Tibial artery (tissue), 4 donors: ENCODE results near the gene SEC14L3.

ENCODE experiments used
- DNase-seq, 2 donors: peaks; one replicate each; pipeline ENCODE4 v3.0.0-alpha.2; 2019
- H3K27ac ChIP-seq, 2 donors: fragments of 200-600 bp; sonication (generic) in 1 of 2; 1 replicate in 1 of 2; 2 replicates in 1 of 2; pipeline ENCODE4 v1.5.1; 2018 to 2019; ENCODE audit warnings: mild to moderate bottlenecking in 1 of 2
- H3K27me3 ChIP-seq, 2 donors: fragments of 200-600 bp; sonication (generic) in 1 of 2; one replicate each; pipeline versions ENCODE4 v1.5.1 to v1.6.0; 2016 to 2019
- H3K36me3 ChIP-seq, 3 donors: fragments of 200-600 bp; sonication (generic) in 2 of 3; one replicate each; pipeline ENCODE4 v1.5.1; 2016 to 2019; ENCODE audit warnings: mild to moderate bottlenecking in 2 of 3
- H3K4me1 ChIP-seq, 4 donors: fragments of 200-600 bp; sonication (generic) in 2 of 4; 1 replicate in 3 of 4; 2 replicates in 1 of 4; pipeline ENCODE4 v1.5.1; 2016 to 2019
- H3K4me3 ChIP-seq, 2 donors: fragments of 200-600 bp; sonication (generic) in 1 of 2; 1 replicate in 1 of 2; 2 replicates in 1 of 2; pipeline ENCODE4 v1.5.1; 2018 to 2019; ENCODE audit warnings: mild to moderate bottlenecking in 2 of 2
- H3K9me3 ChIP-seq, 3 donors: fragments of 200-600 bp; sonication (generic) in 1 of 3; one replicate each; pipeline ENCODE4 v1.5.1; 2016 to 2019
- intact Hi-C: fragments of 100-400 bp; cut with DNase I; formaldehyde crosslinking; loops from one replicate; pipeline ENCODE4 v1.15.0; 2023; ENCODE audit warnings: low total_unique reads
- TF ChIP-seq, protein P1 (sequence below), 2 experiments: fragments of 200-600 bp in 1 of 2; fragments of 450-650 bp in 1 of 2; IDR thresholded peaks; one replicate each; pipeline ENCODE4 v1.5.1; 2017 to 2019; ENCODE audit warnings: antibody characterized with exemption in 2 of 2, mild to moderate bottlenecking in 1 of 2, moderate library complexity in 1 of 2

Gene SEC14L3

GRCh38 chr22:30479981-30480380, 8.2 kb upstream of the SEC14L3 start:
- intact Hi-C loops, result loop anchor here (5.0 kb wide), 1 partner anchor 218 kb away; no protein-coding TSS in a partner anchor
- no peaks in the 10 kb centered on the region for H3K9me3 ChIP-seq
- H3K4me3 ChIP-seq, result no peak overlapping the region
- TF ChIP-seq, protein P1, sequence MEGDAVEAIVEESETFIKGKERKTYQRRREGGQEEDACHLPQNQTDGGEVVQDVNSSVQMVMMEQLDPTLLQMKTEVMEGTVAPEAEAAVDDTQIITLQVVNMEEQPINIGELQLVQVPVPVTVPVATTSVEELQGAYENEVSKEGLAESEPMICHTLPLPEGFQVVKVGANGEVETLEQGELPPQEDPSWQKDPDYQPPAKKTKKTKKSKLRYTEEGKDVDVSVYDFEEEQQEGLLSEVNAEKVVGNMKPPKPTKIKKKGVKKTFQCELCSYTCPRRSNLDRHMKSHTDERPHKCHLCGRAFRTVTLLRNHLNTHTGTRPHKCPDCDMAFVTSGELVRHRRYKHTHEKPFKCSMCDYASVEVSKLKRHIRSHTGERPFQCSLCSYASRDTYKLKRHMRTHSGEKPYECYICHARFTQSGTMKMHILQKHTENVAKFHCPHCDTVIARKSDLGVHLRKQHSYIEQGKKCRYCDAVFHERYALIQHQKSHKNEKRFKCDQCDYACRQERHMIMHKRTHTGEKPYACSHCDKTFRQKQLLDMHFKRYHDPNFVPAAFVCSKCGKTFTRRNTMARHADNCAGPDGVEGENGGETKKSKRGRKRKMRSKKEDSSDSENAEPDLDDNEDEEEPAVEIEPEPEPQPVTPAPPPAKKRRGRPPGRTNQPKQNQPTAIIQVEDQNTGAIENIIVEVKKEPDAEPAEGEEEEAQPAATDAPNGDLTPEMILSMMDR (IDR thresholded peaks at IDR 0.05), result no peak
- DNase-seq, result no peak
- H3K27ac ChIP-seq, result no peak overlapping the region
- no peaks in the 10 kb centered on the region for H3K36me3 ChIP-seq
- no peaks in the 10 kb centered on the region for H3K4me1 ChIP-seq
- no peaks in the 10 kb centered on the region for H3K27me3 ChIP-seq

GRCh38 chr22:30474683-30475424, 3.0 kb upstream of the SEC14L3 start:
- H3K9me3 ChIP-seq, result no peaks in the 10 kb centered on the region
- peaks cover 0 to 42% of the 10 kb centered on the region in 2 donors for H3K27me3 ChIP-seq
- H3K27ac ChIP-seq, result no peak overlapping the region
- H3K36me3 ChIP-seq, result no peaks in the 10 kb centered on the region
- TF ChIP-seq, protein P1 (IDR thresholded peaks at IDR 0.05), result no peak
- H3K4me1 ChIP-seq, result no peaks in the 10 kb centered on the region
- no peak for DNase-seq
- intact Hi-C loops, result no loop called here
- no peak overlapping the region for H3K4me3 ChIP-seq

- Histone ChIP-seq H3K36me3 (no peaks in the 10 kb centered on the region), H3K4me3 (no peak overlapping the region), H3K4me1 (no peaks in the 10 kb centered on the region), H3K9me3 (no peaks in the 10 kb centered on the region), H3K27ac (no peak overlapping the region), H3K27me3 (peaks cover 0 to 47% of the 10 kb centered on the region in 2 donors)
- no peak for DNase-seq
- intact Hi-C loops, result no loop called here
- TF ChIP-seq, protein P1 (IDR thresholded peaks at IDR 0.05), result no peak
These were observed 2.3 kb upstream of the SEC14L3 start for GRCh38 chr22:30474121-30474520.

DNA sequence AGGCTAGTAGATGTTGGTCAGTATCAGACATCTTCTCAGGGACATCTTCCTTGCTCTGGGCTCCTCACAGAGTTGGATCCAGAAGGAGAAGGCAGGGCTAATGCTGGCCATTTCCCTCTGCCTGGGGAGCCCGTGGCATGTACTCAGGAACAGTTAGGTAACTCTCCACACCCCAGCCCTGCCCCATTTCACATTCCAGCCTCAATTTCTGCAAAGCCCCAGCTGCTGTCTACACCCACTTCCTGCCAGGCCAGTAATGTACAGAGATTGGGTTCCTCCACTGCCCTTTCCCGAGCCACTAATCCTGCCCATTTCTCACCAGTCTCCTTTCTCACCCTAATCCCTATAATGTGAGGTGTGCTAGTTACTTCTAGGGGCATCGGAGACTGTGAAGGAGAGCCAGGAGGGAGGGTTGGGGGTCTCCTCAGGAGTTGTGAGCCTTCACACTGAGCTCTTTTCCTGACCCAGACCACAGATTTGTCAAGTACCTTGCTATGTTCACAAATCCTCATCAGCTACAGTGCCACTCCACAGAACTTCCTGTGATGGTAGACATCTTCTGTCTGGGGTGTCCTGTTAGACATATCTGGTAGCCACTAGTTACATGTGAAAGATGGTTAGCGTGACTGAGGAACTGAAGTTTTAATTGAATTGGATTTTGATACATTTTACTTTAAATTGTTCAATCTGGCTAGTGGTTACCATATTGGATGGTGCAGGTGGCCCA, 1.3 kb upstream of the SEC14L3 start:
- no peak overlapping the region for H3K27ac ChIP-seq
- intact Hi-C loops, result no loop called here
- H3K4me3 ChIP-seq, result no peak overlapping the region
- TF ChIP-seq, protein P1 (IDR thresholded peaks at IDR 0.05), result no peak
- no peaks in the 10 kb centered on the region for H3K9me3 ChIP-seq
- H3K4me1 ChIP-seq, result no peaks in the 10 kb centered on the region
- no peaks in the 10 kb centered on the region for H3K36me3 ChIP-seq
- no peak for DNase-seq
- peaks cover 0 to 55% of the 10 kb centered on the region in 2 donors for H3K27me3 ChIP-seq

GRCh38 chr22:30470655-30471054, 1.2 kb downstream of the SEC14L3 start:
- intact Hi-C loops, result no loop called here
- H3K27ac ChIP-seq, result no peak overlapping the region
- TF ChIP-seq, protein P1 (IDR thresholded peaks at IDR 0.05), result no peak

More at GRCh38 chr22:30470655-30471054, 1.2 kb downstream of the SEC14L3 start:
- DNase-seq, result no peak
- Histone ChIP-seq H3K27me3 (peaks cover 0 to 55% of the 10 kb centered on the region in 2 donors), H3K36me3 (no peaks in the 10 kb centered on the region), H3K4me1 (no peaks in the 10 kb centered on the region), H3K9me3 (no peaks in the 10 kb centered on the region), H3K4me3 (no peak overlapping the region)
